DMS153 (cell line): ENCODE data around the gene TRIM13.
A peak's percentile ranks its signal among the peaks of the same experiment; 100 is the strongest.
"Not testable (repeated sequence)": the region's sequence is repeated elsewhere in the genome, so short reads cannot be mapped to it uniquely, and the experiment has no call there.

Experiments used
- DNase-seq: peaks from one replicate; lab custom pipeline; 2025; lab: John Stamatoyannopoulos, UW

The TRIM13 gene

GRCh38 chr13:49996951-49997895, at the start of gene TRIM13:
Gene TRIM13, plus strand, starts transcription at chr13:49997042. Its CDS starts 14,899 bp downstream, at chr13:50011941.
- peak; percentile 69 for DNase-seq

GRCh38 chr13:49948777-49949270, 48.0 kb upstream of the TRIM13 start:
- not testable (repeated sequence) for DNase-seq

GRCh38 chr13:49951754-49952535, 44.9 kb upstream of the TRIM13 start:
- no peak for DNase-seq

- no peak for DNase-seq
Observed at GRCh38 chr13:49953560-49953959, 43.3 kb upstream of the TRIM13 start.

- DNase-seq, result no peak
Observed at GRCh38 chr13:49954674-49955455, 42.0 kb upstream of the TRIM13 start.

GRCh38 chr13:49956131-49956530, 40.7 kb upstream of the TRIM13 start:
- no peak for DNase-seq

- DNase-seq, result no peak
Observed at GRCh38 chr13:49958321-49958720, 38.5 kb upstream of the TRIM13 start.

- no peak for DNase-seq
Observed at GRCh38 chr13:49967456-49967855, 29.4 kb upstream of the TRIM13 start.

GRCh38 chr13:49972709-49973108, 24.1 kb upstream of the TRIM13 start:
- DNase-seq, result no peak

GRCh38 chr13:49975826-49976225, 21.0 kb upstream of the TRIM13 start:
- DNase-seq, result no peak

- peak; percentile 37 for DNase-seq
Observed at GRCh38 chr13:49976314-49977258, 20.3 kb upstream of the TRIM13 start.

GRCh38 chr13:49977992-49978391, 18.9 kb upstream of the TRIM13 start:
- no peak for DNase-seq

GRCh38 chr13:49980266-49980665, 16.6 kb upstream of the TRIM13 start:
- DNase-seq, result no peak

GRCh38 chr13:49985129-49985528, 11.7 kb upstream of the TRIM13 start:
- no peak for DNase-seq

- no peak for DNase-seq
Observed at GRCh38 chr13:49986471-49986870, 10.4 kb upstream of the TRIM13 start.

GRCh38 chr13:49990612-49991011, 6.2 kb upstream of the TRIM13 start:
- DNase-seq, result not testable (repeated sequence)

- DNase-seq, result no peak
Observed at GRCh38 chr13:49993111-49993510, 3.7 kb upstream of the TRIM13 start.

GRCh38 chr13:49993666-49994065, 3.2 kb upstream of the TRIM13 start:
- no peak for DNase-seq

- no peak for DNase-seq
Observed at GRCh38 chr13:49995625-49996101, 1.2 kb upstream of the TRIM13 start.

- peak; percentile 79 for DNase-seq
Observed at GRCh38 chr13:49996161-49996915, 504 bp upstream of the TRIM13 start.
